Right lobe of liver (tissue), 4 donors: ENCODE measurements around the gene STXBP6.

Source experiments
- CTCF ChIP-seq, 4 donors: fragments of 200-600 bp in 3 of 4; fragments of 450-650 bp in 1 of 4; IDR thresholded peaks; one replicate each; pipeline versions ENCODE4 v1.5.1 to v1.8.0; 2016 to 2022; ENCODE audit warnings: antibody characterized with exemption in 4 of 4, mild to moderate bottlenecking in 2 of 4
- POLR2A ChIP-seq: fragments of 450-650 bp; IDR thresholded peaks from one replicate; pipeline ENCODE4 v1.6.1; 2017; ENCODE audit warnings: antibody characterized with exemption, mild to moderate bottlenecking
- donor health status: DM: no; HTN: no; CAD: no.
- donor health status: DM: no; HTN: no; CAD: no.
- donor health status: DM: no; HTN: yes; CAD: no.

- TF ChIP-seq CTCF (IDR thresholded peaks at IDR 0.05) (no peak), POLR2A (no peak)
These were observed 3.6 kb upstream of the STXBP6 start for GRCh38 chr14:25053585-25053984.
